Adrenal gland (tissue), 12 donors: ENCODE results near the gene CACHD1. TPM values are rescaled to one million over a fixed set of nuclear protein-coding genes. Genes with fewer than 3 reads are reported as not detected.
A peak's percentile ranks its signal among the peaks of the same experiment; 100 is the strongest.

ENCODE experiments used
- DNase-seq, 7 donors: peaks; one replicate each; pipeline ENCODE4 v3.0.0-alpha.2; 2019 to 2020
- H3K27ac ChIP-seq, 5 donors: fragments of 200-600 bp; sonication (generic) in 4 of 5; 1 replicate in 3 of 5; 2 replicates in 2 of 5; pipeline versions ENCODE4 v1.5.1 to v1.8.0; 2016 to 2020; ENCODE audit warnings: mild to moderate bottlenecking in 1 of 5
- H3K27me3 ChIP-seq: fragments of 200-600 bp; 2 replicates; pipeline ENCODE4 v1.8.0; 2021
- H3K36me3 ChIP-seq, 2 donors: fragments of 200-600 bp; replicated peaks in 1 of 2; 1 replicate in 1 of 2; 2 replicates in 1 of 2; pipeline versions ENCODE4 v1.5.1 to v1.8.0; 2018 to 2022
- H3K4me1 ChIP-seq, 2 donors: fragments of 200-600 bp; replicated peaks in 1 of 2; 1 replicate in 1 of 2; 2 replicates in 1 of 2; pipeline versions ENCODE4 v1.5.1 to v1.8.0; 2018 to 2021
- H3K4me3 ChIP-seq, 4 donors: fragments of 200-600 bp; sonication (generic) in 3 of 4; one replicate each; pipeline ENCODE4 v1.5.1; 2016 to 2018
- H3K9me3 ChIP-seq, 3 donors: fragments of 200-600 bp; sonication (generic) in 1 of 3; replicated peaks in 1 of 3; 1 replicate in 2 of 3; 2 replicates in 1 of 3; pipeline versions ENCODE4 v1.5.1 to v1.8.0; 2016 to 2021
- CTCF ChIP-seq, 6 experiments: fragments of 450-650 bp in 4 of 6; fragments of 200-600 bp in 2 of 6; sonication (generic) in 1 of 6; IDR thresholded peaks; 1 replicate in 5 of 6; 2 replicates in 1 of 6; pipeline versions ENCODE4 v1.5.1 to v1.8.0; 2016 to 2021; ENCODE audit warnings: antibody characterized with exemption in 6 of 6, mild to moderate bottlenecking in 2 of 6, moderate library complexity in 1 of 6
- POLR2A ChIP-seq, 2 donors: fragments of 450-650 bp; IDR thresholded peaks; one replicate each; pipeline ENCODE4 v1.6.1; 2017; ENCODE audit warnings: antibody characterized with exemption in 2 of 2, mild to moderate bottlenecking in 2 of 2, moderate library complexity in 1 of 2
- WGBS, 4 donors: extraction: QIAGEN DNeasy Blood & Tissue Kit in 2 of 4; methylation state at CpG; one replicate each; pipeline versions ENCODE4 v1.1.5 to v1.1.7; 2013 to 2017; 5-methylcytosine and 5-hydroxymethylcytosine counted together
- intact Hi-C, 2 donors: fragments of 100-400 bp; cut with DNase I; formaldehyde crosslinking; loops; one replicate each; pipeline versions ENCODE4 v1.14.1 to v1.15.0; 2022 to 2023
- polyA plus RNA-seq, 3 donors: library from polyadenylated mRNA; stranded (reverse); fragments of 200-250 nt in 2 of 3; fragments of 350-450 nt in 1 of 3; fragmentation: Illumina TruSeq in 1 of 3; extraction: RNeasy Lipid Tissue Mini Kit (QIAGEN cat#74804) in 1 of 3; gene quantifications; one replicate each; pipeline ENCODE4 v1.2.3, GENCODE V29; 2013 to 2014
- total RNA-seq, 9 donors: library from RNA; depleted of rRNA in 4 of 9; stranded (reverse); fragments of >200 nt in 4 of 9; fragments of 120-200 nt in 1 of 9; fragmentation: NEBNext Ultra II Directional in 1 of 9; extraction: Animal tissue kit (Norgen Biotek cat#: 25700) in 1 of 9; gene quantifications; one replicate each; pipeline versions ENCODE4 v1.1.0 to v1.2.4, GENCODE V29; 2013 to 2023
- donor health status: healthy with polysubstance abuse.
- donor health status: Bipolar disorder and iron deficiency.
- donor health status: DM: yes; HTN: yes; CAD: no.
- donor health status: DM: no; HTN: no; CAD: no.
- donor health status: DM: no; HTN: no; CAD: no.
- donor health status: DM: yes; HTN: yes; CAD: no.

Gene CACHD1
- total and polyA plus RNA-seq, 12 donors, result 14.8 to 43.1 (median 24.0) TPM

GRCh38 chr1:64687725-64688327, 217.9 kb downstream of the CACHD1 start:
- no peak overlapping the region for H3K27ac ChIP-seq
- intact Hi-C loops, result loop anchor here (5.0 to 10.0 kb wide), 2 partner anchors 134 to 137 kb away; no protein-coding TSS in a partner anchor

GRCh38 chr1:64691626-64692025, 221.7 kb downstream of the CACHD1 start:
- intact Hi-C loops, result no loop called here
- Histone ChIP-seq H3K4me3 (no peak overlapping the region), H3K36me3 (peaks cover 0 to 12% of the 10 kb centered on the region in 2 donors), H3K27ac (no peak overlapping the region), H3K4me1 (no peaks in the 10 kb centered on the region), H3K9me3 (no peaks in the 10 kb centered on the region), H3K27me3 (no peaks in the 10 kb centered on the region)
- 74 to 77% (median 76%) methylated on average over 7 of the region's 7 CpGs for WGBS, 4 donors
- TF ChIP-seq CTCF (IDR thresholded peaks at IDR 0.05) (no peak), POLR2A (IDR thresholded peaks at IDR 0.05) (no peak)
- no peak for DNase-seq

More at GRCh38 chr1:64687725-64688327, 217.9 kb downstream of the CACHD1 start:
- Histone ChIP-seq H3K9me3 (no peaks in the 10 kb centered on the region), H3K4me3 (no peak overlapping the region), H3K4me1 (peaks cover 0 to 14% of the 10 kb centered on the region in 2 donors), H3K27me3 (no peaks in the 10 kb centered on the region), H3K36me3 (peaks cover 0 to 19% of the 10 kb centered on the region in 2 donors)
- TF ChIP-seq CTCF (IDR thresholded peaks at IDR 0.05) (no peak), POLR2A (IDR thresholded peaks at IDR 0.05) (no peak)
- DNase-seq, result peak in 3 of 7 donors; percentile 22 to 41 (median 28)
- WGBS, 4 donors, result 70 to 88% (median 76%) methylated on average over 3 of the region's 3 CpGs

- no peak overlapping the region for H3K4me3 ChIP-seq
- intact Hi-C loops, result no loop called here
- peaks cover 0 to 12% of the 10 kb centered on the region in 2 donors for H3K36me3 ChIP-seq
- H3K27ac ChIP-seq, result no peak overlapping the region
- TF ChIP-seq POLR2A (IDR thresholded peaks at IDR 0.05) (no peak), CTCF (IDR thresholded peaks at IDR 0.05) (no peak)
- H3K9me3 ChIP-seq, result no peaks in the 10 kb centered on the region
- DNase-seq, result no peak
- no peaks in the 10 kb centered on the region for H3K27me3 ChIP-seq
- no peaks in the 10 kb centered on the region for H3K4me1 ChIP-seq
- WGBS, 4 donors, result 0 to 36% (median 0%) methylated on average over 1 of the region's 1 CpG
These were observed 223.0 kb downstream of the CACHD1 start for GRCh38 chr1:64692911-64693310.

GRCh38 chr1:64693406-64693805, 223.5 kb downstream of the CACHD1 start:
- no peaks in the 10 kb centered on the region for H3K27me3 ChIP-seq
- H3K36me3 ChIP-seq, result peaks cover 0 to 12% of the 10 kb centered on the region in 2 donors
- 89 to 93% (median 91%) methylated on average over 5 of the region's 5 CpGs for WGBS, 4 donors
- no peaks in the 10 kb centered on the region for H3K4me1 ChIP-seq
- intact Hi-C loops, result no loop called here
- no peak overlapping the region for H3K4me3 ChIP-seq
- DNase-seq, result no peak
- TF ChIP-seq POLR2A (IDR thresholded peaks at IDR 0.05) (no peak), CTCF (IDR thresholded peaks at IDR 0.05) (no peak)
- no peaks in the 10 kb centered on the region for H3K9me3 ChIP-seq
- no peak overlapping the region for H3K27ac ChIP-seq
